Nephron (organoid): Measurements from ENCODE around the gene CENPS.
"Not testable (repeated sequence)": the region's sequence is repeated elsewhere in the genome, so short reads cannot be mapped to it uniquely, and the experiment has no call there.

Source experiments
- H3K27ac Mint-ChIP-seq, 3 experiments: 2 replicates each; pipeline ENCODE4 v1.8.0; 2020; ENCODE audit warnings: mixed read lengths in 3 of 3, mild to moderate bottlenecking in 2 of 3, moderate library complexity in 1 of 3
- H3K27me3 Mint-ChIP-seq: 2 replicates; pipeline ENCODE4 v1.8.0; 2021; ENCODE audit warnings: low read depth, mild to moderate bottlenecking, moderate library complexity, mixed read lengths
- H3K36me3 Mint-ChIP-seq: 2 replicates; pipeline ENCODE4 v1.8.0; 2020; ENCODE audit warnings: low read depth, mixed read lengths
- H3K4me1 Mint-ChIP-seq: 2 replicates; pipeline ENCODE4 v1.8.0; 2020; ENCODE audit warnings: mixed read lengths
- H3K4me3 Mint-ChIP-seq, 3 experiments: 2 replicates each; pipeline ENCODE4 v1.8.0; 2020; ENCODE audit warnings: mild to moderate bottlenecking in 3 of 3, mixed read lengths in 3 of 3, moderate library complexity in 2 of 3
- H3K9me3 Mint-ChIP-seq: 2 replicates; pipeline ENCODE4 v1.8.0; 2020; ENCODE audit warnings: mixed read lengths
- TF ChIP-seq, protein P1 (sequence below), 3 experiments: fragments of 200-600 bp; sonication (generic); IDR thresholded peaks; one replicate each; pipeline ENCODE4 v1.5.0; 2021; ENCODE audit warnings: antibody characterized with exemption in 3 of 3; ENCODE audit not compliant: unreplicated experiment in 3 of 3

The CENPS gene

GRCh38 chr1:10407201-10407600, 23.0 kb upstream of the CENPS start:
- Mint-ChIP-seq H3K4me1 (peaks cover 6% of the 10 kb centered on the region), H3K27ac (no peak overlapping the region), H3K4me3 (no peak overlapping the region), H3K27me3 (no peaks in the 10 kb centered on the region), H3K9me3 (no peaks in the 10 kb centered on the region), H3K36me3 (peaks cover 81% of the 10 kb centered on the region)
- TF ChIP-seq, protein P1, sequence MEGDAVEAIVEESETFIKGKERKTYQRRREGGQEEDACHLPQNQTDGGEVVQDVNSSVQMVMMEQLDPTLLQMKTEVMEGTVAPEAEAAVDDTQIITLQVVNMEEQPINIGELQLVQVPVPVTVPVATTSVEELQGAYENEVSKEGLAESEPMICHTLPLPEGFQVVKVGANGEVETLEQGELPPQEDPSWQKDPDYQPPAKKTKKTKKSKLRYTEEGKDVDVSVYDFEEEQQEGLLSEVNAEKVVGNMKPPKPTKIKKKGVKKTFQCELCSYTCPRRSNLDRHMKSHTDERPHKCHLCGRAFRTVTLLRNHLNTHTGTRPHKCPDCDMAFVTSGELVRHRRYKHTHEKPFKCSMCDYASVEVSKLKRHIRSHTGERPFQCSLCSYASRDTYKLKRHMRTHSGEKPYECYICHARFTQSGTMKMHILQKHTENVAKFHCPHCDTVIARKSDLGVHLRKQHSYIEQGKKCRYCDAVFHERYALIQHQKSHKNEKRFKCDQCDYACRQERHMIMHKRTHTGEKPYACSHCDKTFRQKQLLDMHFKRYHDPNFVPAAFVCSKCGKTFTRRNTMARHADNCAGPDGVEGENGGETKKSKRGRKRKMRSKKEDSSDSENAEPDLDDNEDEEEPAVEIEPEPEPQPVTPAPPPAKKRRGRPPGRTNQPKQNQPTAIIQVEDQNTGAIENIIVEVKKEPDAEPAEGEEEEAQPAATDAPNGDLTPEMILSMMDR (IDR thresholded peaks at IDR 0.05; ENCODE audit: unreplicated experiment in 3 of 3), result no peak

DNA sequence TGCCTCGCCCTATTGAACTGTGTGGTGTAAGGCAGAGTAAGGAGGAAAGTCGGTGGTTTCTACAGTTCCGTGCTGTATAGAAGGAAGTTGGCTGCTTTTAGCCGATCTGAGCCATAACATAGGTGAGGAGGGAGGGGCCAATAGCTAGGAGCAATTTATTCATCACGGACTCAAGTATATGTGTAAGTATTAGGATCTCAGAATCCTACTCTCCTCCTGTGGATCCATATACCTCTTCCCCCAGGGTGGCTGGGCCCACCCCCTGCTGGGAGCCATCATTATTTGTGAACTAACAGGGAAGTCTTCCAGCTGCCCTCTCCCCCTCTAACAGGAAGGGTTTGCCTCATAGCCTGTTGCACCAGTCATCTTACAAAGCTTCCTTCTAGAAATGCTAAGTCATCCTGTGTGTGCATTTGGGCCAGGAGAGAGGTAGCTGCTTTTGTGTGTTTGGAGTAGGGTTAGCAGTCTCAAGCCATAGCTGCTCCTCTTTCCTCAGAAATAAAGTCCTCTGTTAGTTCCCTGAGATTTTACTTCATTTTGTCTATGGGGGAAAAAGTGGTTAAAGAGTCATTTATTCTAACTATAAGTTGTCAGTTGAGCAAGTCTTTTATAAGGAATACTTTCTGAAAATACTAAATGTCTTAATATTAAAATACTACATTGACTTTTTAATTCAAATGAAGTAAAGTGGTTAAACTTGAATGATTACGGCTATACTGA, 14.9 kb upstream of the CENPS start:
- Mint-ChIP-seq H3K9me3 (no peaks in the 10 kb centered on the region), H3K27ac (peak overlapping the region in 1 of 3 experiments; percentile 24), H3K36me3 (peaks cover 87% of the 10 kb centered on the region), H3K27me3 (no peaks in the 10 kb centered on the region), H3K4me3 (no peak overlapping the region), H3K4me1 (no peaks in the 10 kb centered on the region)
- TF ChIP-seq, protein P1 (IDR thresholded peaks at IDR 0.05; ENCODE audit: unreplicated experiment in 3 of 3), result no peak

DNA sequence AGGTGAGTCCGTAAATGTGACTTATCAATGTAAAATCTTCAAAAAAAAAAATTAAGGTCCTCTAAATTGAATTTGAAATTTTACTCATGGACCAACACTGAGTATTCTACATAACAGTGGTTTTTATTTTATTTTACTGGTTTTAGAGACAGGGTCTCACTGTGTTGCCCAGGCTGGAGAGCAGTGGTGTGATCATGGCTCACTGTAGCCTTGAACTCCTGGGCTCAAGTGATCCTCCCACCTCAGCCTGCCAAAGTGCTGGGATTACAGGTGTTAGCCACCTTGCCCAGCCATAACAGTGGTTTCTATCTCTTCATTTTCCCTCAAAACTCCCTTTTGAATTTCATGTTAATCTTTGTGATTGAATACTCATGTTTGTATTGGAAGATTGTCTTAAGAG, 14.3 kb upstream of the CENPS start:
- not testable (repeated sequence) for H3K4me1 Mint-ChIP-seq, H3K9me3 Mint-ChIP-seq, H3K27ac Mint-ChIP-seq, H3K27me3 Mint-ChIP-seq, H3K4me3 Mint-ChIP-seq
- peaks cover 85% of the 10 kb centered on the region for H3K36me3 Mint-ChIP-seq

DNA sequence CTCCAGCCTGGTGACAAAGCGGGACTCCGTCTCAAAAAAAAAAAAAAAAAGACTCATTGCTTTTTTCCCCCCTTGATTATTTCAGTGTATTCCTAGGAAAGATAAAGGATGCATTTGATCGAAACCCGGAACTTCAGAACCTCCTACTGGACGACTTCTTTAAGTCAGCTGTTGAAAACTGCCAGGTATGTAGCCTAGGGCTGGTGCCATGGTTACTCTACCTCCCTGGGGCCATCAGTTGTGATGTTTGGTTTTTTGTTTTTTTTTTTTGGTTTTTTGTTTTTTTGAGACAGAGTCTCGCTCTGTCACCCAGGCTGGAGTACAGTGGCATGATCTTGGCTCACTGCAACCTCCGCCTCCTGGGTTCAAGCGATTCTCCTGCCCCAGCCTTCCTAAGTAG, 11.5 kb upstream of the CENPS start:
- not testable (repeated sequence) for H3K9me3 Mint-ChIP-seq, H3K4me1 Mint-ChIP-seq, H3K27ac Mint-ChIP-seq, H3K4me3 Mint-ChIP-seq, H3K27me3 Mint-ChIP-seq
- H3K36me3 Mint-ChIP-seq, result peaks cover 72% of the 10 kb centered on the region

- TF ChIP-seq, protein P1 (IDR thresholded peaks at IDR 0.05; ENCODE audit: unreplicated experiment in 3 of 3), result no peak
- Mint-ChIP-seq H3K4me1 (peaks cover 8% of the 10 kb centered on the region), H3K4me3 (no peak overlapping the region), H3K27me3 (no peaks in the 10 kb centered on the region), H3K27ac (no peak overlapping the region), H3K36me3 (peaks cover 70% of the 10 kb centered on the region), H3K9me3 (no peaks in the 10 kb centered on the region)
These were observed 10.9 kb upstream of the CENPS start for GRCh38 chr1:10419351-10419750.

DNA sequence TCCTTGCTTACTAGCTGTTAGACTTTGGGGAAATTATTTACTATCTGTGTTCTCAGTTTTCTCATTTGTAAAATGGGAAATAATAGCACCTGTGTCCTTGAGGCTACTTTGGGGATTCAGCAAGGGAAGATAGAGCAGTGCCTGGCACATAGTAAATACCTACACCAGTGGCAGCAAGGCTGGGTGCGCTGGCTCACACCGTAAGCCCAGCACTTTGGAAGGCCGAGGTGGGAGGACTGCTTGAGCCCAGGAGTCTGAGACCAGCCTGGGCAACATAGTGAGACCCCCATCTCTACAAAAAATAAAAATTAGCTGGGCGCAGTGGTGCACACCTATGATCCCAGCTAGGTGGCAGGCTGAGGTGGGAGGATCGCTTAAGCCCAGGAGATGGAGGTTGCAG, 8.6 kb upstream of the CENPS start:
- TF ChIP-seq, protein P1 (IDR thresholded peaks at IDR 0.05; ENCODE audit: unreplicated experiment in 3 of 3), result no peak
- Mint-ChIP-seq H3K4me1 (peaks cover 16% of the 10 kb centered on the region), H3K4me3 (no peak overlapping the region), H3K27ac (no peak overlapping the region), H3K9me3 (no peaks in the 10 kb centered on the region), H3K27me3 (no peaks in the 10 kb centered on the region), H3K36me3 (peaks cover 51% of the 10 kb centered on the region)

GRCh38 chr1:10424034-10424433, 6.2 kb upstream of the CENPS start:
- H3K4me1 Mint-ChIP-seq, result peaks cover 16% of the 10 kb centered on the region
- TF ChIP-seq, protein P1 (IDR thresholded peaks at IDR 0.05; ENCODE audit: unreplicated experiment in 3 of 3), result no peak
- no peak overlapping the region for H3K4me3 Mint-ChIP-seq
- no peaks in the 10 kb centered on the region for H3K9me3 Mint-ChIP-seq
- H3K27me3 Mint-ChIP-seq, result no peaks in the 10 kb centered on the region
- peak overlapping the region; percentile 5 to 22 (median 17) for H3K27ac Mint-ChIP-seq
- H3K36me3 Mint-ChIP-seq, result peaks cover 33% of the 10 kb centered on the region
